ENCODE results near the gene C1orf159.

C1orf159 gene

DNA sequence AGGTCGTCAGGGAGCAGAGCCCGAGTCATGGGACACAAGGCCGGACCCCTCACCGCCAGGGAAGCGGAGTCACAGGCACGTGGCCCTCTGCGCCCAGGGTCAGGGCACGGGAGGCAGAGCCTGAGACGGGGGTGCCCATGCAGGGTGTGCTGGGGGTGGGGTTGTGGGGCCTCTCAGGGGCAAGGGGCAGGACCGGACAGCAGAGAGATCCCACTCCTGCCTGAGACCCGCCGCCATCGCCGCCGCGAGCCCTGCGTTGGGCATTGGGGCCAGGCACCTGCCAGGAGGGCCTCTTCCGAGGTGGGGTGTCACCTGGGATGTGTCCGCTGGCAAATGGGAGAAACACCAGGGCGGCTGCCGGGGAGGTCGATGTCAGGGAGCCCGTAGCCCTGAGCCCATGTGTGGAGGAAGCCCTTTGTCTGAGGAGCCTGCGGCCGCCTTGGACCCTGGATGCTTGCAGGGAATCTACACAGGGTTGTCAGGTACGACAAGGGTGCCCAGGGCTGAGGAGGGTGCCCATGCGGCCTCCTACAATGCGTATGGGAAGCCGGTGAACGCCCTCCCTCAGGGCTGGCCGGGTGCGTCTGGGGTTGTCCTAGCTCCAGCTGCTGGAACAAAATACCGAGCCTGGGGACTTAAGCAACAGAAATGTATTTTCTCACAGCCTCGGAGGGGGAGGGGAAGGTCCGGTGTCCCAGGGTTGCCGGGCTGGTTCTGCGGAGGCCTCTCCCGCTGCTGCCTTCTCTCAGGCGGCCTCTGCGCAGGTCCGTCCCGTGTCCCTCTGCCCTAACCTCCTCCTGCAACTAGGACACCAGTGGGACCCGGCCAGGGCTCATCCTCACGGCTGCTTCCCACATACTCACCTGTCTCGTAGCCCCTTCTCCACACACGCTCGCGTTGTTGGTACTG, 16.4 kb upstream of the C1orf159 start (continued):
- TF ChIP-seq ZNF223 (tag by site-specific recombination; IDR thresholded peaks at IDR 0.05) (no peak), ZNF701 (tag by site-specific recombination; IDR thresholded peaks at IDR 0.05) (no peak), ZNF830 (tag by site-specific recombination; IDR thresholded peaks at IDR 0.05; ENCODE audit: low read depth) (no peak)

DNA sequence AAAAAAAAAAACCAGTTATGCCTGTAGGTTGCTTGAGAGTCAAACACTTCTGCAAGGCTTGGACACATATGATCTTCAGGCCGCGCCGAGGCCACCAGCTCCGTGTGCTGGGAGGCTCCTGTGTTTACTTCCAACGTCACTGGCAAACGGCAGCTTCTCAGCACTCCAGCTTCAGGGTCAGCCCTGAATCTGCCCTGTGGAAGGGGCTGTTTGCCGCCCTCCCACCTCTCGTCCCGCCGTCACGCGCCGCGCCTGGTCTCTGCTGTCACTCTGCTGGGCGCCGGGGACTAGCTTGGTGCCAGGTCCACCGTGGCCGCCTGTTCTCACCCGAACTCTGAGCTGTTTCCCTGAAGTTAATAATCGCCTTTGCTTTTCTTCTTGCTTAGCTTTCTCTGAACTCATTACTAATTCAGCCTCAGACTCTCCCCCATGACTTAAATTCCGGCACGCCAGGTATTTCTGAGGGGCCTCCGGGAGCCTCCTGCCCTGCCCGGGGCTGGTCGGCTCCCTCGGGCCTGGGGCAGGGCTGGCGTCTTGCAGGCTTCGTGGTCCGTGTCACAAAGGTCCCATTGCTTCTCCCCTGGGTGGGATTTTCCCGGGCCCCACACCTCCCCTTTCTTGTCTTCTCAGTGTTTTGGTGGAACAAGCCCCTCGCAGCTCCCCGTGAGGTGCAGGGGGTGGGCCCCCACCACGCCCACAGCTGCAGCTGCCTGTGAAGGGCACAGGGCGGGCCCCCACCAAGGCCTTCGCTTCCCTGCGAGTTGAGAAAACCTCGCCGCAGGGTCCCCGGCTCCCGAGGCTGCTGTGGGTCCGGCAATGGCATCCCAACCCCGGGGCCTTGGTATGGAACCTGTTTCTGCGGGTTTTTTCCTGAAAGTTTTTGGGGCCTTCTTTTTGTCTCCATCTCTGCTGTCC, 14.6 kb upstream of the C1orf159 start:
- TF ChIP-seq ZSCAN30 (tag by site-specific recombination; IDR thresholded peaks at IDR 0.05) (no peak), ZSCAN16 (tag by site-specific recombination; IDR thresholded peaks at IDR 0.05) (no peak), ZNF391 (tag by site-specific recombination; IDR thresholded peaks at IDR 0.05; ENCODE audit: borderline replicate concordance, low read depth) (no peak), ZNF514 (tag by site-specific recombination; IDR thresholded peaks at IDR 0.05) (no peak)
- TF ChIP-seq, protein P1, sequence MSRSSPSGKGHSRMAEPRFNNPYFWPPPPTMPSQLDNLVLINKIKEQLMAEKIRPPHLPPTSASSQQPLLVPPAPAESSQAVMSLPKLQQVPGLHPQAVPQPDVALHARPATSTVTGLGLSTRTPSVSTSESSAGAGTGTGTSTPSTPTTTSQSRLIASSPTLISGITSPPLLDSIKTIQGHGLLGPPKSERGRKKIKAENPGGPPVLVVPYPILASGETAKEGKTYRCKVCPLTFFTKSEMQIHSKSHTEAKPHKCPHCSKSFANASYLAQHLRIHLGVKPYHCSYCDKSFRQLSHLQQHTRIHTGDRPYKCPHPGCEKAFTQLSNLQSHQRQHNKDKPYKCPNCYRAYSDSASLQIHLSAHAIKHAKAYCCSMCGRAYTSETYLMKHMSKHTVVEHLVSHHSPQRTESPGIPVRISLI (tag by site-specific recombination; IDR thresholded peaks at IDR 0.05) = peak; percentile 69; the same call in 1 of the 2 replicates
- TF ChIP-seq, protein P2, sequence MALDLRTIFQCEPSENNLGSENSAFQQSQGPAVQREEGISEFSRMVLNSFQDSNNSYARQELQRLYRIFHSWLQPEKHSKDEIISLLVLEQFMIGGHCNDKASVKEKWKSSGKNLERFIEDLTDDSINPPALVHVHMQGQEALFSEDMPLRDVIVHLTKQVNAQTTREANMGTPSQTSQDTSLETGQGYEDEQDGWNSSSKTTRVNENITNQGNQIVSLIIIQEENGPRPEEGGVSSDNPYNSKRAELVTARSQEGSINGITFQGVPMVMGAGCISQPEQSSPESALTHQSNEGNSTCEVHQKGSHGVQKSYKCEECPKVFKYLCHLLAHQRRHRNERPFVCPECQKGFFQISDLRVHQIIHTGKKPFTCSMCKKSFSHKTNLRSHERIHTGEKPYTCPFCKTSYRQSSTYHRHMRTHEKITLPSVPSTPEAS (tag by site-specific recombination; IDR thresholded peaks at IDR 0.05) = no peak
- Histone ChIP-seq H3K36me3 (ENCODE audit: control insufficient read depth in 2 of 2, insufficient read depth in 1 of 2, low read length in 2 of 2) (no peaks in the 10 kb centered on the region), H3K9me3 (ENCODE audit: control insufficient read depth, insufficient read depth, low read depth, low read length) (no peaks in the 10 kb centered on the region), H3K4me3 (ENCODE audit: low read depth, low read length) (no peak overlapping the region), H3K4me1 (ENCODE audit: control insufficient read depth, insufficient read depth, low read length) (no peaks in the 10 kb centered on the region), H3K27ac (ENCODE audit: extremely low read depth, low read depth, low read length) (no peak overlapping the region)
- ChIA-PET CTCF (interaction anchor here (1.1 kb wide), 1 partner anchor 160 kb away, joined by 4 read pairs; no protein-coding TSS in a partner anchor), POLR2A (interaction anchor here (0.6 kb wide), 2 partner anchors 87 to 109 kb away, joined by 5 to 6 read pairs; no protein-coding TSS in a partner anchor)

DNA sequence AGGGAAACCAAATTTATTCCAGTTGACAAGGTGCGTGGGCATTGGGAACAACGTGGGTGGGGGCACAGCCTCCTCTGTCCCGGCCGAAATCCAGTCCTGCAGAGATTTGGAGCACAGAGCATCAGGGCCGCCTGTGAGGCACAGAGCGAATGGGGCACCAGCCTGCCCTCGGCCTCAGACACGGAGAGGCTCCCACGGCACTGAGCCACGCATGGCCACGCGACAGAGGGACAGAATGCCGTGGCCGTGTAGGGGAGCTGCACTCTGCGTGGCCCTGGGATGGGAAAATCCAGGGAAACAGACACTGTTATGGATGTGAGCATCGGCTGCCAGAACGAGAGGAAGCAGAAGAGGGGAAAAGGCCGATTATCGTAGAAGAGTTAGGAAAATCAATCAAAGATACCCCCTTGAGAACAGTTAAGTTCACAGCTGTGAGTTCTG, 13.5 kb upstream of the C1orf159 start:
- ChIA-PET CTCF (no interaction called here), POLR2A (interaction anchor here (0.6 kb wide), 2 partner anchors 86 to 110 kb away, joined by 5 to 6 read pairs; no protein-coding TSS in a partner anchor)
- Histone ChIP-seq H3K9me3 (ENCODE audit: control insufficient read depth, insufficient read depth, low read depth, low read length) (no peaks in the 10 kb centered on the region), H3K4me3 (ENCODE audit: low read depth, low read length) (no peak overlapping the region), H3K27ac (ENCODE audit: extremely low read depth, low read depth, low read length) (no peak overlapping the region), H3K36me3 (ENCODE audit: control insufficient read depth in 2 of 2, insufficient read depth in 1 of 2, low read length in 2 of 2) (no peaks in the 10 kb centered on the region), H3K4me1 (ENCODE audit: control insufficient read depth, insufficient read depth, low read length) (no peaks in the 10 kb centered on the region)
- TF ChIP-seq ZNF146 (tag by site-specific recombination; IDR thresholded peaks at IDR 0.05) = no peak
- peak; percentile 77 for TF ChIP-seq ZFHX2 (tag by site-specific recombination; conservative IDR thresholded peaks at IDR 0.05)
- TF ChIP-seq ZNF600 (tag by site-specific recombination; IDR thresholded peaks at IDR 0.05) = peak; percentile 80
- TF ChIP-seq EGR2 (tag by site-specific recombination; IDR thresholded peaks at IDR 0.05; ENCODE audit: low read depth) = 0 out of 2 replicates have a peak, but pooled peaks have one; percentile 25

DNA sequence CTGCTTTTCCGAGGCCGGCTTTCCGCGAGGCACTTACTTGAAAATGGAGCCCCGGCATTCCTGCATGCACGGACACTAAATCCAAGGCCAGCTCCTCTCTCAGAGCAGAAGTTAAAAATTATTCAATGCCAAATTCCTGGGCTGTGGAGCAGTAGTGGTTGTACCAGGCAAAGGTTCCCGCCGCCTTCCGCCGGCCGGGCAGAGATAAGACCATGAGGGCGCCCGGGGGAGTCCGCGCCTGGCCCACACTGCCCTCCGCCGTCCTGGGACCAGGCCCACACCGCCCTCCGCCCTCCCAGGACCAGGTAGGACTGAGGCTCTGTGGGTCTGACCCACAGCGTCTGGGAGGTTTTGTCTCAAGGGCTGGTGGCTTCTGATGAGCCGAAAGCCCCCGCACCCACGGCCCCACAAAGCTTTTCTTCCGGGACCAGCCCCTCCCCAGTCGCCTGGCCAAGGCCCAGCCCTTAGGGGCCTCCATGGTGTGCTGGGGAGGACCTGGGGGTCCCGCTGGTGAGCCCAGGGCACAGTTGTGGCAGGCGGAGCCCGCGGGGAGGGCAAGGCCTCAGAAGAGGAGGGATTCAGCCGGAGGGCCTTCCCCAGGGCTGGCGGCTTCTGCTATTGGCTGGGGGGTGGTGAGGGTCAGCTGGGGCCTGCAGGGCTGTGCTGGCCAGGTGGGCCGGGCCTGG, 12.7 kb upstream of the C1orf159 start:
- H3K27ac ChIP-seq (ENCODE audit: extremely low read depth, low read depth, low read length) = no peak overlapping the region
- TF ChIP-seq GLI2 (tag by site-specific recombination; IDR thresholded peaks at IDR 0.05; ENCODE audit: borderline replicate concordance, low read depth) (no peak), ZBTB17 (tag by site-specific recombination; IDR thresholded peaks at IDR 0.05) (no peak), BCL11A (tag by site-specific recombination; IDR thresholded peaks at IDR 0.05; ENCODE audit: low read depth) (no peak), ZNF654 (tag by site-specific recombination; IDR thresholded peaks at IDR 0.05; ENCODE audit: low read depth) (no peak), ZNF785 (tag by site-specific recombination; IDR thresholded peaks at IDR 0.05) (no peak)
- no peak overlapping the region for H3K4me3 ChIP-seq (ENCODE audit: low read depth, low read length)
- no peaks in the 10 kb centered on the region for H3K36me3 ChIP-seq (ENCODE audit: control insufficient read depth in 2 of 2, insufficient read depth in 1 of 2, low read length in 2 of 2)
- H3K9me3 ChIP-seq (ENCODE audit: control insufficient read depth, insufficient read depth, low read depth, low read length) = no peaks in the 10 kb centered on the region
- H3K4me1 ChIP-seq (ENCODE audit: control insufficient read depth, insufficient read depth, low read length) = no peaks in the 10 kb centered on the region
- ChIA-PET CTCF (no interaction called here), POLR2A (no interaction called here)
